PC-3 (cell line): Measurements from ENCODE around the gene IL1RAPL2.

Experiments used
- CTCF ChIP-seq: fragments of 300-600 bp; sonication (generic); conservative IDR thresholded peaks from 2 replicates; pipeline ENCODE4 v1.5.1; 2017; ENCODE audit warnings: antibody characterized with exemption, low read depth, mild to moderate bottlenecking, low read length
- EZH2 ChIP-seq: fragments of 300-600 bp; sonication (generic); IDR thresholded peaks from one replicate; pipeline ENCODE4 v1.6.1; 2017; ENCODE audit warnings: antibody characterized with exemption, mild to moderate bottlenecking, low read length; ENCODE audit not compliant: unreplicated experiment
- EZH2phosphoT487 ChIP-seq: fragments of 300-600 bp; sonication (generic); IDR thresholded peaks from 2 replicates; pipeline ENCODE4 v1.6.1; 2018; ENCODE audit warnings: mild to moderate bottlenecking, antibody characterized with exemption, low read length, borderline replicate concordance

- TF ChIP-seq CTCF, result no peak
- TF ChIP-seq EZH2, result no peak
- no peak for TF ChIP-seq EZH2phosphoT487
Observed at GRCh38 chrX:105567082-105567481, 1001.1 kb downstream of the IL1RAPL2 start.
